D721Med (cell line): ENCODE results near the gene GABRG3.

ENCODE experiments used
- DNase-seq: peaks from one replicate; pipeline ENCODE4 v3.0.0; 2011; ENCODE audit warnings: low spot score; ENCODE audit not compliant: insufficient read length
- FAIRE-seq: peaks from 2 replicates; lab custom pipeline; 2011; peaks lifted over from hg19 to GRCh38; lab: Jason Lieb, UNC
- CTCF ChIP-seq: IDR thresholded peaks from 2 replicates; pipeline ENCODE4 v1.5.1; 2012; ENCODE audit warnings: mild to moderate bottlenecking, control low read depth; ENCODE audit not compliant: insufficient read depth; ENCODE audit errors: missing control alignments

Gene GABRG3

GRCh38 chr15:26970712-26971210 lies at the start of gene GABRG3:
TSS of gene GABRG3 (plus strand) at chr15:26971181.
- DNase-seq (no peak), FAIRE-seq (no peak)
- no peak for TF ChIP-seq CTCF

GRCh38 chr15:26921433-26921832 lies 49.5 kb upstream of the GABRG3 start:
- FAIRE-seq (no peak), DNase-seq (no peak)
- no peak for TF ChIP-seq CTCF

GRCh38 chr15:26926081-26926480 lies 44.9 kb upstream of the GABRG3 start:
- DNase-seq (no peak), FAIRE-seq (no peak)
- TF ChIP-seq CTCF = no peak

- no peak for FAIRE-seq
- TF ChIP-seq CTCF = no peak
- no peak for DNase-seq
Observed at GRCh38 chr15:26928051-26928450, 42.9 kb upstream of the GABRG3 start.

GRCh38 chr15:26929588-26929987 lies 41.4 kb upstream of the GABRG3 start:
- no peak for FAIRE-seq
- no peak for TF ChIP-seq CTCF

GRCh38 chr15:26934848-26935247 lies 36.1 kb upstream of the GABRG3 start:
- TF ChIP-seq CTCF = no peak
- FAIRE-seq (no peak), DNase-seq (no peak)

More at GRCh38 chr15:26929588-26929987, 41.4 kb upstream of the GABRG3 start:
- no peak for DNase-seq

- TF ChIP-seq CTCF = no peak
- DNase-seq (no peak), FAIRE-seq (no peak)
Observed at GRCh38 chr15:26935322-26935721, 35.7 kb upstream of the GABRG3 start.
